ENCODE results near the gene HOXC10. TPM values are rescaled to one million over a fixed set of nuclear protein-coding genes. Genes with fewer than 3 reads are reported as not detected.
A peak's percentile ranks its signal among the peaks of the same experiment; 100 is the strongest.

HOXC10 gene
- total RNA-seq, 4 donors from 2014 or later = 1.0 TPM; not detected in 3

- Histone ChIP-seq H3K9me3 (peaks cover 0 to 6% (median 0%) of the 10 kb centered on the region in 4 donors), H3K4me3 (peak overlapping the region in 2 of 4 donors; percentile 46 to 63), H3K27me3 (peaks cover 0 to 73% of the 10 kb centered on the region in 2 donors), H3K36me3 (no peaks in the 10 kb centered on the region), H3K27ac (no peak overlapping the region), H3K4me1 (peaks cover 0 to 31% (median 16%) of the 10 kb centered on the region in 4 donors)
- no peak for TF ChIP-seq POLR2A (IDR thresholded peaks at IDR 0.05)
- TF ChIP-seq, protein P1, sequence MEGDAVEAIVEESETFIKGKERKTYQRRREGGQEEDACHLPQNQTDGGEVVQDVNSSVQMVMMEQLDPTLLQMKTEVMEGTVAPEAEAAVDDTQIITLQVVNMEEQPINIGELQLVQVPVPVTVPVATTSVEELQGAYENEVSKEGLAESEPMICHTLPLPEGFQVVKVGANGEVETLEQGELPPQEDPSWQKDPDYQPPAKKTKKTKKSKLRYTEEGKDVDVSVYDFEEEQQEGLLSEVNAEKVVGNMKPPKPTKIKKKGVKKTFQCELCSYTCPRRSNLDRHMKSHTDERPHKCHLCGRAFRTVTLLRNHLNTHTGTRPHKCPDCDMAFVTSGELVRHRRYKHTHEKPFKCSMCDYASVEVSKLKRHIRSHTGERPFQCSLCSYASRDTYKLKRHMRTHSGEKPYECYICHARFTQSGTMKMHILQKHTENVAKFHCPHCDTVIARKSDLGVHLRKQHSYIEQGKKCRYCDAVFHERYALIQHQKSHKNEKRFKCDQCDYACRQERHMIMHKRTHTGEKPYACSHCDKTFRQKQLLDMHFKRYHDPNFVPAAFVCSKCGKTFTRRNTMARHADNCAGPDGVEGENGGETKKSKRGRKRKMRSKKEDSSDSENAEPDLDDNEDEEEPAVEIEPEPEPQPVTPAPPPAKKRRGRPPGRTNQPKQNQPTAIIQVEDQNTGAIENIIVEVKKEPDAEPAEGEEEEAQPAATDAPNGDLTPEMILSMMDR (IDR thresholded peaks at IDR 0.05) = no peak
- DNase-seq = peak in 1 of 3 donors; percentile 46
Measured at GRCh38 chr12:53973236-53974042, 11.5 kb upstream of the HOXC10 start.

GRCh38 chr12:53974084-53975063, 10.6 kb upstream of the HOXC10 start, which contains the start of gene HOTAIR:
TSS of gene HOTAIR (minus strand) at chr12:53974954.
- Histone ChIP-seq H3K27ac (no peak within 1 kb of the TSS), H3K9me3 (peaks cover 0 to 6% (median 0%) of the 10 kb centered on the region in 4 donors), H3K27me3 (peaks cover 0 to 66% of the 10 kb centered on the region in 2 donors), H3K4me3 (peak within 1 kb of the TSS; percentile 4 to 63 (median 36)), H3K36me3 (no peaks in the 10 kb centered on the region), H3K4me1 (peaks cover 0 to 34% (median 16%) of the 10 kb centered on the region in 4 donors)
- DNase-seq = no peak
- TF ChIP-seq, protein P1 (IDR thresholded peaks at IDR 0.05) = no peak
- no peak for TF ChIP-seq POLR2A (IDR thresholded peaks at IDR 0.05)

DNA sequence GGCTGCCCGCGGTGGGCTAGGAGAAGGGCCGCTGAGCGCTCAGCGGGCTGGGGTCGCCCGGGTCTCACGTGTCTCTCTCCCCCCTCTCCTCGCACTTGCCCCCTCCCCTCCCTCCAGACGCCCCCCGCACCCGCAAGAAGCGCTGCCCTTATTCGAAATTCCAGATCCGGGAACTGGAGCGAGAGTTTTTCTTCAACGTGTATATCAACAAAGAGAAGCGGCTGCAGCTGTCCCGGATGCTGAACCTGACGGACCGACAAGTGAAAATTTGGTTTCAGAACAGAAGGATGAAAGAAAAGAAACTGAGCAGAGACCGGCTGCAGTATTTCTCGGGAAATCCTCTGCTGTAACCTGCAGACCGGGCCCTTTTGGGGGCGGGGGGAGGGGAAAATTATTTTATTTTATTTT, 9.9 kb upstream of the HOXC10 start:
- Histone ChIP-seq H3K27me3 (peaks cover 0 to 60% of the 10 kb centered on the region in 2 donors), H3K4me3 (peak overlapping the region; percentile 4 to 63 (median 36)), H3K9me3 (peaks cover 0 to 6% (median 0%) of the 10 kb centered on the region in 4 donors), H3K36me3 (no peaks in the 10 kb centered on the region), H3K4me1 (peaks cover 0 to 34% (median 16%) of the 10 kb centered on the region in 4 donors), H3K27ac (no peak overlapping the region)
- no peak for DNase-seq
- TF ChIP-seq, protein P1 (IDR thresholded peaks at IDR 0.05) = no peak
- TF ChIP-seq POLR2A (IDR thresholded peaks at IDR 0.05) = no peak

GRCh38 chr12:53975479-53976152, 9.3 kb upstream of the HOXC10 start:
- Histone ChIP-seq H3K27me3 (peaks cover 0 to 56% of the 10 kb centered on the region in 2 donors), H3K4me3 (peak overlapping the region in 3 of 4 donors; percentile 26 to 63 (median 46)), H3K36me3 (no peaks in the 10 kb centered on the region), H3K9me3 (peaks cover 0 to 6% (median 0%) of the 10 kb centered on the region in 4 donors), H3K27ac (no peak overlapping the region), H3K4me1 (peaks cover 0 to 34% (median 16%) of the 10 kb centered on the region in 4 donors)
- no peak for DNase-seq
- TF ChIP-seq POLR2A (IDR thresholded peaks at IDR 0.05) = no peak
- TF ChIP-seq, protein P1 (IDR thresholded peaks at IDR 0.05) = no peak
